Caco-2 (cell line): ENCODE measurements around the gene RNPEP. TPM values are rescaled to one million over a fixed set of nuclear protein-coding genes. Genes with fewer than 3 reads are reported as not detected.

Experiments
- BruUV-seq: library from RNA; stranded (reverse); fragments of 400-500 nt; replicated peaks from 2 replicates; lab custom pipeline; 2021; lab: Mats Ljungman, UMichigan
- CTCF ChIA-PET: fragments of 300-600 bp; sonication (Branson Sonifier 250); formaldehyde crosslinking; loops from one replicate; lab custom pipeline; 2022; ENCODE audit warnings: antibody characterized with exemption; lab: Charles Lee
- POLR2A ChIA-PET: fragments of 300-600 bp; sonication (Branson Sonifier 250); formaldehyde crosslinking; loops from one replicate; lab custom pipeline; 2022; ENCODE audit warnings: antibody characterized with exemption; lab: Charles Lee
- DNase-seq, 2 experiments: peaks; one replicate each; pipeline versions ENCODE4 v3.0.0 to v3.0.0-alpha.2; 2020 to 2022
- H3K27me3 ChIP-seq: replicated peaks from 2 replicates; pipeline ENCODE4 v1.6.0; 2011; ENCODE audit warnings: low read length; ENCODE audit not compliant: control insufficient read depth, insufficient read depth
- H3K36me3 ChIP-seq: 2 replicates; pipeline ENCODE4 v1.5.1; 2011; ENCODE audit warnings: low read length; ENCODE audit not compliant: control insufficient read depth, insufficient read depth
- H3K4me1 ChIP-seq: fragments of 250-450 bp; sonication (Bioruptor Pico); 2 replicates; pipeline ENCODE4 v1.5.1; 2020; ENCODE audit warnings: mild to moderate bottlenecking
- H3K4me3 ChIP-seq: 2 replicates; pipeline ENCODE4 v1.5.1; 2011; ENCODE audit warnings: low read depth, mild to moderate bottlenecking, control low read depth, low read length
- H3K9me3 ChIP-seq: fragments of 250-450 bp; sonication (Bioruptor Pico); 2 replicates; pipeline ENCODE4 v1.5.1; 2020; ENCODE audit warnings: mild to moderate bottlenecking, moderate library complexity
- H3K27ac Mint-ChIP-seq: one replicate; pipeline ENCODE4 v1.8.0; 2022; ENCODE audit warnings: mixed read lengths; ENCODE audit not compliant: unreplicated experiment
- H3K27me3 Mint-ChIP-seq: one replicate; pipeline ENCODE4 v1.8.0; 2022; ENCODE audit warnings: mixed read lengths; ENCODE audit not compliant: insufficient read depth, unreplicated experiment
- H3K36me3 Mint-ChIP-seq: one replicate; pipeline ENCODE4 v1.8.0; 2022; ENCODE audit warnings: mild to moderate bottlenecking, mixed read lengths; ENCODE audit not compliant: insufficient read depth, unreplicated experiment
- H3K4me1 Mint-ChIP-seq: one replicate; pipeline ENCODE4 v1.8.0; 2022; ENCODE audit warnings: low read depth, mixed read lengths; ENCODE audit not compliant: unreplicated experiment
- H3K4me3 Mint-ChIP-seq: one replicate; pipeline ENCODE4 v1.8.0; 2022; ENCODE audit warnings: mild to moderate bottlenecking, moderate library complexity, mixed read lengths; ENCODE audit not compliant: unreplicated experiment
- H3K9me3 Mint-ChIP-seq: one replicate; pipeline ENCODE4 v1.8.0; 2022; ENCODE audit warnings: mixed read lengths; ENCODE audit not compliant: unreplicated experiment
- CTCF ChIP-seq, 2 experiments: fragments of 200-600 bp in 1 of 2; IDR thresholded peaks; 1 replicate in 1 of 2; 2 replicates in 1 of 2; pipeline versions ENCODE4 v1.5.1 to v1.8.0; 2011 to 2022; ENCODE audit warnings: antibody characterized with exemption in 1 of 2, control low read depth in 1 of 2, inconsistent platforms in 1 of 2, low read depth in 1 of 2, low read length in 1 of 2, mild to moderate bottlenecking in 1 of 2, moderate library complexity in 1 of 2; ENCODE audit not compliant: insufficient read depth in 1 of 2, severe bottlenecking in 1 of 2, unreplicated experiment in 1 of 2
- intact Hi-C: fragments of 100-400 bp; cut with micrococcal nuclease; formaldehyde crosslinking; loops from one replicate; pipeline ENCODE4 v1.10.0; 2022; ENCODE audit not compliant: unreplicated experiment
- total RNA-seq: library from RNA; stranded (reverse); gene quantifications from 2 replicates; pipeline ENCODE4 v1.2.3, GENCODE V29; 2022

RNPEP gene
- total RNA-seq, 1 experiment from 2014 or later, result 75.9 TPM

GRCh38 chr1:202031796-202032195 lies 49.3 kb downstream of the RNPEP start:
- TF ChIP-seq CTCF (IDR thresholded peaks at IDR 0.05; ENCODE audit: insufficient read depth in 1 of 2, low read depth in 1 of 2, low read length in 1 of 2, severe bottlenecking in 1 of 2, unreplicated experiment in 1 of 2), result no peak
- Histone ChIP-seq H3K36me3 (no peaks in the 10 kb centered on the region), H3K9me3 (no peaks in the 10 kb centered on the region), H3K4me1 (peaks cover 53% of the 10 kb centered on the region), H3K27me3 (no peaks in the 10 kb centered on the region), H3K4me3 (no peak overlapping the region)
- Mint-ChIP-seq H3K36me3 (peaks cover 15% of the 10 kb centered on the region), H3K27me3 (no peaks in the 10 kb centered on the region), H3K9me3 (no peaks in the 10 kb centered on the region), H3K4me3 (no peak overlapping the region), H3K27ac (no peak overlapping the region), H3K4me1 (peaks cover 45% of the 10 kb centered on the region)
- CTCF ChIA-PET, result interaction anchor here (0.6 to 1.2 kb wide), 2 partner anchors 23 to 47 kb away, joined by 3 to 4 read pairs; no protein-coding TSS in a partner anchor
- no TSS peak for BruUV-seq
- DNase-seq, result no peak
- intact Hi-C loops, result no loop called here
- POLR2A ChIA-PET, result interaction anchor here (2.5 kb wide), 1 partner anchor 21 kb away, joined by 8 read pairs; the partner anchor contains the start of gene ELF3

- peaks cover 54% of the 10 kb centered on the region for H3K4me1 Mint-ChIP-seq
- intact Hi-C loops, result loop anchor here (2.0 kb wide), 2 partner anchors 25 to 53 kb away; no protein-coding TSS in a partner anchor
- Histone ChIP-seq H3K27me3 (no peaks in the 10 kb centered on the region), H3K4me3 (peak overlapping the region; percentile 26), H3K36me3 (no peaks in the 10 kb centered on the region), H3K4me1 (peaks cover 65% of the 10 kb centered on the region), H3K9me3 (peaks cover 5% of the 10 kb centered on the region; the same call in 1 of the 2 replicates)
- TSS peak; percentile 97 for BruUV-seq
- no peaks in the 10 kb centered on the region for H3K27me3 Mint-ChIP-seq
- peak overlapping the region; percentile 95 for H3K27ac Mint-ChIP-seq
- peak overlapping the region; percentile 70 for H3K4me3 Mint-ChIP-seq
- ChIA-PET POLR2A (interaction anchor here (0.6 to 2.6 kb wide), 9 partner anchors 9 to 80 kb away, joined by 4 to 109 read pairs (median 8); partner anchors contain the start of gene ELF3), CTCF (interaction anchor here (0.5 to 2.0 kb wide), 12 partner anchors 7 to 548 kb away, joined by 3 to 46 read pairs (median 4); partner anchors contain the start of gene ELF3)
- TF ChIP-seq CTCF (IDR thresholded peaks at IDR 0.05; ENCODE audit: insufficient read depth in 1 of 2, low read depth in 1 of 2, low read length in 1 of 2, severe bottlenecking in 1 of 2, unreplicated experiment in 1 of 2), result no peak
- DNase-seq, result no peak
- no peaks in the 10 kb centered on the region for H3K9me3 Mint-ChIP-seq
- H3K36me3 Mint-ChIP-seq, result peaks cover 15% of the 10 kb centered on the region
These were observed 51.8 kb downstream of the RNPEP start for GRCh38 chr1:202034149-202034682.

DNA sequence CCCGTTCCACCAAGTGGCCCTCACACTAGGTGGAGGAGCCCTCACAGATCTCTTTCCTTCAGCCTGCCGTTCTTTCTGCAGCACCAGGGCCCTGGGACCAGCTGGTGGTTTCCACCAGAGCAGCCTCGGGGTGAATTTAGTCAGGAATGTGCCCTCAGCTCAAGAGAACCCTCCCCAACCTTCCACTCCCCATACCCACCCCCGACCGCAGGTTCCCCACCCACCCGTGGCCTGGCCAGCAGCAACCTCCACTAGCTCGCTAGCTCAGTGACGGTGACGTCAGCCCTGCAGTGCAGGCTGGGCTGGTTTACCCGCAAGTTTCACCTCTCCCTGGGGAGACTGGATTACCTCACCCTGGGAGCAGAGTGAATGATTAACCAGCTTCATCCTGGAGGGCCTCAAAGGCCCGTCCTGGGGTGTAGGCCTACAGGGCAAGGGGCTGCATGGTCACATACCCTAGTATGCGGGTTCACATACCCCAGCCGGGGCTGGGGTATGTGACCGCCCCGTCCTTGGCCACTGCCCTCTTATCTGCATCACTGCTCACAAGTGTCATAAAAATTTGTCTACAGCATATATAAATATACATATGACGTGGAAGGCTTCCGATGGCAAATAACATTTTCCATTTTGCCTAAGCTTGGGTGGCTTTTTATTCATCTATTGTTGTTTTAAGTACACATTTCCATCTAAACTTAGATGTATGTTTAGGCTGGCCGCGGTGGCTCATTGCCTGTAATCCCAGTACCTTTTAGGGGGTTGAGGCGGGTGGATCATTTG lies 52.4 kb downstream of the RNPEP start:
- Histone ChIP-seq H3K4me1 (peaks cover 59% of the 10 kb centered on the region), H3K9me3 (peaks cover 5% of the 10 kb centered on the region; the same call in 1 of the 2 replicates), H3K36me3 (no peaks in the 10 kb centered on the region), H3K4me3 (peak overlapping the region; percentile 26), H3K27me3 (no peaks in the 10 kb centered on the region)
- no TSS peak for BruUV-seq
- H3K27ac Mint-ChIP-seq, result peak overlapping the region; percentile 95
- TF ChIP-seq CTCF (IDR thresholded peaks at IDR 0.05; ENCODE audit: insufficient read depth in 1 of 2, low read depth in 1 of 2, low read length in 1 of 2, severe bottlenecking in 1 of 2, unreplicated experiment in 1 of 2), result no peak
- intact Hi-C loops, result loop anchor here (1.0 to 2.0 kb wide), 7 partner anchors 8 to 84 kb away; partner anchors contain the start of gene ELF3
- ChIA-PET POLR2A (interaction anchor here (0.6 to 2.6 kb wide), 11 partner anchors 8 to 1503 kb away, joined by 3 to 109 read pairs (median 6); partner anchors contain the start of gene ELF3), CTCF (interaction anchor here (0.5 to 2.0 kb wide), 12 partner anchors 8 to 549 kb away, joined by 3 to 46 read pairs (median 4); partner anchors contain the start of gene ELF3)
- H3K27me3 Mint-ChIP-seq, result no peaks in the 10 kb centered on the region
- H3K9me3 Mint-ChIP-seq, result no peaks in the 10 kb centered on the region
- H3K4me1 Mint-ChIP-seq, result peaks cover 48% of the 10 kb centered on the region
- peaks cover 13% of the 10 kb centered on the region for H3K36me3 Mint-ChIP-seq
- H3K4me3 Mint-ChIP-seq, result peak overlapping the region; percentile 70
- peak; percentile 98 to 99 for DNase-seq
